Neural progenitor cell (in vitro differentiated cells): ENCODE data around the gene LRIG2. TPM values are rescaled to one million over a fixed set of nuclear protein-coding genes. Genes with fewer than 3 reads are reported as not detected.

Source experiments
- DNase-seq: peaks from one replicate; pipeline ENCODE4 v3.0.0-alpha.2; 2016; ENCODE audit warnings: low spot score
- H2AFZ ChIP-seq: fragments of 200-600 bp; sonication (generic); replicated peaks from 2 replicates; pipeline ENCODE4 v1.6.1; 2016; ENCODE audit warnings: antibody characterized with exemption
- H3F3A ChIP-seq: fragments of 200-600 bp; sonication (generic); 2 replicates; pipeline ENCODE4 v1.6.1; 2016; ENCODE audit warnings: antibody characterized with exemption, low read depth
- H3K27ac ChIP-seq: fragments of 200-600 bp; sonication (generic); 2 replicates; pipeline ENCODE4 v1.5.1; 2016; ENCODE audit warnings: mild to moderate bottlenecking
- H3K27me3 ChIP-seq: fragments of 200-600 bp; sonication (generic); 2 replicates; pipeline ENCODE4 v1.6.1; 2016; ENCODE audit warnings: mild to moderate bottlenecking, moderate library complexity
- H3K36me3 ChIP-seq: fragments of 200-600 bp; sonication (generic); 2 replicates; pipeline ENCODE4 v1.5.1; 2016
- H3K4me1 ChIP-seq: fragments of 200-600 bp; sonication (generic); 2 replicates; pipeline ENCODE4 v1.6.1; 2016; ENCODE audit warnings: mixed run types
- H3K4me2 ChIP-seq: fragments of 200-600 bp; sonication (generic); 2 replicates; pipeline ENCODE4 v1.6.1; 2016
- H3K4me3 ChIP-seq: fragments of 200-600 bp; sonication (generic); 2 replicates; pipeline ENCODE4 v1.5.1; 2016
- H3K79me2 ChIP-seq: fragments of 200-600 bp; sonication (generic); 2 replicates; pipeline ENCODE4 v1.6.1; 2016; ENCODE audit warnings: low read depth
- H3K9ac ChIP-seq: fragments of 200-600 bp; sonication (generic); 2 replicates; pipeline ENCODE4 v1.6.1; 2016
- H3K9me3 ChIP-seq: fragments of 200-600 bp; sonication (generic); 2 replicates; pipeline ENCODE4 v1.5.1; 2016; ENCODE audit warnings: low read depth
- H4K20me1 ChIP-seq: fragments of 200-600 bp; sonication (generic); 2 replicates; pipeline ENCODE4 v1.6.1; 2016; ENCODE audit warnings: low read depth
- H3K27ac Mint-ChIP-seq: 3 replicates; pipeline ENCODE4 v1.8.0; 2021; ENCODE audit warnings: mixed read lengths
- H3K27me3 Mint-ChIP-seq: 2 replicates; pipeline ENCODE4 v1.8.0; 2022; ENCODE audit warnings: low read depth, mild to moderate bottlenecking, inconsistent platforms, moderate library complexity, mixed read lengths; ENCODE audit not compliant: insufficient read depth
- H3K36me3 Mint-ChIP-seq: 3 replicates; pipeline ENCODE4 v1.8.0; 2021; ENCODE audit warnings: mixed read lengths
- H3K4me1 Mint-ChIP-seq: 3 replicates; pipeline ENCODE4 v1.8.0; 2021; ENCODE audit warnings: mixed read lengths
- H3K4me3 Mint-ChIP-seq: 3 replicates; pipeline ENCODE4 v1.8.0; 2021; ENCODE audit warnings: mild to moderate bottlenecking, moderate library complexity, mixed read lengths
- H3K9me3 Mint-ChIP-seq: 3 replicates; pipeline ENCODE4 v1.8.0; 2020; ENCODE audit warnings: mixed read lengths
- EZH2 ChIP-seq: fragments of 200-600 bp; sonication (generic); IDR thresholded peaks from 2 replicates; pipeline ENCODE4 v1.6.1; 2017; ENCODE audit warnings: antibody characterized with exemption, mild to moderate bottlenecking, moderate library complexity
- EZH2phosphoT487 ChIP-seq: fragments of 200-600 bp; sonication (generic); IDR thresholded peaks from 2 replicates; pipeline ENCODE4 v1.6.1; 2017; ENCODE audit warnings: antibody characterized with exemption
- total RNA-seq: library from RNA; depleted of rRNA; stranded (reverse); fragments of >200 nt; gene quantifications from 2 replicates; pipeline ENCODE4 v1.2.3, GENCODE V29; 2015; ENCODE audit warnings: low replicate concordance
- TF ChIP-seq, protein P1 (sequence below): fragments of 200-600 bp; sonication (generic); IDR thresholded peaks from 2 replicates; pipeline ENCODE4 v1.5.1; 2017; ENCODE audit warnings: antibody characterized with exemption, mild to moderate bottlenecking

Gene LRIG2
- total RNA-seq, 1 donor from 2014 or later = 24.4 TPM

DNA sequence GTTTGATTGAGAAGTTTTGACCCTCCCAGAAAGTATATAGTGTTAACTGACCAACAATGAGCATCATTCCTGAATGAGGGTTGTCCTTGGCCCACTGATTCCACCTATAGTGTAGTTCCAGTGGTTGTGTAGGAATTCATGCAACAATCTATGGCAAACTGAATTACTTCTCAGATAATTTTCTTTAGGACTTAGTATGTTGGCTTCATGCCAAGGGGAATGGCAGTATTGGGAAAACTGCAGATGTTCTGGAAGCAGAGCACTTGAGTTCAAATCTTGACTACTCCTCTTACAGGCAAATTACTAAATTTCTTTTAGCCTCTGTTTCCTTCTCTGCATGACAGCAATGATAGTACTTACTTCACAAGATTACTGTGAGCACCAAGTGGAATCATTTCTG, 65.8 kb downstream of the LRIG2 start:
- H4K20me1 ChIP-seq = no peaks in the 10 kb centered on the region
- H3K36me3 Mint-ChIP-seq = peaks cover 2% of the 10 kb centered on the region
- H3K9ac ChIP-seq = no peak overlapping the region
- H3K79me2 ChIP-seq = no peaks in the 10 kb centered on the region
- H3K36me3 ChIP-seq = no peaks in the 10 kb centered on the region
- no peak overlapping the region for H3K27ac ChIP-seq
- no peaks in the 10 kb centered on the region for H3K9me3 ChIP-seq
- peaks cover 3% of the 10 kb centered on the region for H3K4me1 Mint-ChIP-seq
- no peak overlapping the region for H3K4me3 Mint-ChIP-seq
- no peak overlapping the region for H3K4me3 ChIP-seq
- no peak overlapping the region for H3K27ac Mint-ChIP-seq
- H3K4me2 ChIP-seq = no peak overlapping the region
- no peak for DNase-seq
- H3K9me3 Mint-ChIP-seq = no peaks in the 10 kb centered on the region
- TF ChIP-seq EZH2phosphoT487 (no peak), EZH2 (no peak)
- TF ChIP-seq, protein P1, sequence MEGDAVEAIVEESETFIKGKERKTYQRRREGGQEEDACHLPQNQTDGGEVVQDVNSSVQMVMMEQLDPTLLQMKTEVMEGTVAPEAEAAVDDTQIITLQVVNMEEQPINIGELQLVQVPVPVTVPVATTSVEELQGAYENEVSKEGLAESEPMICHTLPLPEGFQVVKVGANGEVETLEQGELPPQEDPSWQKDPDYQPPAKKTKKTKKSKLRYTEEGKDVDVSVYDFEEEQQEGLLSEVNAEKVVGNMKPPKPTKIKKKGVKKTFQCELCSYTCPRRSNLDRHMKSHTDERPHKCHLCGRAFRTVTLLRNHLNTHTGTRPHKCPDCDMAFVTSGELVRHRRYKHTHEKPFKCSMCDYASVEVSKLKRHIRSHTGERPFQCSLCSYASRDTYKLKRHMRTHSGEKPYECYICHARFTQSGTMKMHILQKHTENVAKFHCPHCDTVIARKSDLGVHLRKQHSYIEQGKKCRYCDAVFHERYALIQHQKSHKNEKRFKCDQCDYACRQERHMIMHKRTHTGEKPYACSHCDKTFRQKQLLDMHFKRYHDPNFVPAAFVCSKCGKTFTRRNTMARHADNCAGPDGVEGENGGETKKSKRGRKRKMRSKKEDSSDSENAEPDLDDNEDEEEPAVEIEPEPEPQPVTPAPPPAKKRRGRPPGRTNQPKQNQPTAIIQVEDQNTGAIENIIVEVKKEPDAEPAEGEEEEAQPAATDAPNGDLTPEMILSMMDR = no peak
- no peaks in the 10 kb centered on the region for H3K4me1 ChIP-seq
- no peaks in the 10 kb centered on the region for H3K27me3 Mint-ChIP-seq
- no peak overlapping the region for H2AFZ ChIP-seq
- H3K27me3 ChIP-seq = no peaks in the 10 kb centered on the region
- no peaks in the 10 kb centered on the region for H3F3A ChIP-seq

DNA sequence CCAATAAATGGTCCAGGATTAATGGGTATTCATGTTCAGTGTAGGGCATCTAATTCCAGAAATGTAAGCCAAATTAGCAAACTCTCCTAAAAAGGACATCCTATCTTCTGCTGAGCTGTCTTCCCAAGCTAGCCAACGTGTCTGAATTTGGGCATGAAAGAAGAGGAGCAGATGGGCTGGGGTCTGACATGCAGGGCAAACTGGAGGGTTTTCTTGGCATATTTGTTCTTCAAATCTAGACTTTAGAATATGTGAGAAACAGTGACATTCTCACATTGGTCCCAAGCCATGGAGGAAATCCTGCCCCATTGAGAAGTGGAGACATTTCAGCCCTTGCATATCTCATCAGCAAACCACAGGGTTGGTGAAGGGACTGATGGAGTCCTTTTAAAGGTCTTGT, 67.2 kb downstream of the LRIG2 start:
- Histone ChIP-seq H2AFZ (peak overlapping the region; percentile 35), H4K20me1 (no peaks in the 10 kb centered on the region), H3K4me1 (no peaks in the 10 kb centered on the region), H3K36me3 (no peaks in the 10 kb centered on the region), H3K9me3 (no peaks in the 10 kb centered on the region), H3K9ac (no peak overlapping the region), H3K27ac (no peak overlapping the region), H3F3A (no peaks in the 10 kb centered on the region), H3K27me3 (no peaks in the 10 kb centered on the region), H3K79me2 (no peaks in the 10 kb centered on the region), H3K4me3 (no peak overlapping the region), H3K4me2 (no peak overlapping the region)
- Mint-ChIP-seq H3K27ac (no peak overlapping the region), H3K27me3 (no peaks in the 10 kb centered on the region), H3K4me1 (peaks cover 3% of the 10 kb centered on the region), H3K4me3 (no peak overlapping the region), H3K36me3 (no peaks in the 10 kb centered on the region), H3K9me3 (no peaks in the 10 kb centered on the region)
- no peak for DNase-seq
- TF ChIP-seq EZH2phosphoT487 = no peak
- no peak for TF ChIP-seq EZH2
- TF ChIP-seq, protein P1 = no peak

DNA sequence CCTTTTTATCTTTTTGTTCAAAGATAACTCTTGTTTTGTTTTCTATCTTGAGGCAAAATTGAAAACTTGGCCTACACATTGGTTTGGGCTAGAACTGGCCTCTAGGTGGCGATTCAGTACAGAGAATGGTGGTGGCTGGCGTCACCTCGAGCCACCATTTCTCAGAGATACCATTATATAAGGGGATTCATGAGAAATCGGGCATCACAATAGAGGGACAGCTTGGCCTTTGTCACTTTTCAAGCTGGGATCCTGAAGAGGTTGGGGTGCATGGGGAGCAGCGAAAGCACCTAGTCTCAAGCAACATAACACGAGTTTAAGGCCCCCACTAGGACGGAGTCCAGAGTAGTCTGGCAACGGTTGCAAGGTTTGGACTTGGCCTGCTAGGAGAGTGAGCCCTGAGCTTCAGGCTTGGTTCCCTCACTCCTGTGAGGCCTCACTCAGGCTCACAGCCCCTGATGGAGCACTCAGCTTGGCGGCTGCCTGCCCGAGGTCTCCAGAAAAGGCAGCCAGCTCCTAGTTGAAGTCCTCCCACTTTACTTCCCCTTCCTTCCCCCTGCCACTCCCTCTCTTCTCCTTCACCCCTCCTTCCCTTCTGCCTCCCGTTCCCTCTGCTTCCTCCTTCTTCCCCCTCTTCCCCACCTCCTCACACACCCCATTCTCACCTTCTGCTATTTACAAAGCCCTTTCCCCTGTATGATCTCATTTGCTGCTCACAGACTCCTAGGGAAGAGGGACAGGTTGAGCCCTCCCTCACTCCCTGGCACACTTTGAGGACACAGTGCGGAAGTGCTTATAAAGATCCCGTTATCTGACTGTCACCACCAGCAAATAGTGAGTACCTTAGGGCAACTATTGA, 67.8 kb downstream of the LRIG2 start:
- no peak overlapping the region for H3K4me2 ChIP-seq

More for the DNA sequence above, 67.8 kb downstream of the LRIG2 start:
- Histone ChIP-seq H3K4me1 (no peaks in the 10 kb centered on the region), H3K27ac (no peak overlapping the region), H3K4me3 (no peak overlapping the region), H3K27me3 (no peaks in the 10 kb centered on the region), H3K9me3 (no peaks in the 10 kb centered on the region), H3K9ac (no peak overlapping the region), H3F3A (no peaks in the 10 kb centered on the region), H4K20me1 (no peaks in the 10 kb centered on the region), H2AFZ (peak overlapping the region; percentile 98), H3K79me2 (no peaks in the 10 kb centered on the region), H3K36me3 (no peaks in the 10 kb centered on the region)
- Mint-ChIP-seq H3K4me3 (no peak overlapping the region), H3K27me3 (no peaks in the 10 kb centered on the region), H3K36me3 (no peaks in the 10 kb centered on the region), H3K27ac (peak overlapping the region; percentile 88), H3K4me1 (peaks cover 3% of the 10 kb centered on the region), H3K9me3 (no peaks in the 10 kb centered on the region)
- TF ChIP-seq, protein P1 = peak; percentile 98
- TF ChIP-seq EZH2phosphoT487 = no peak
- DNase-seq = peak; percentile 86
